C4-2B (cell line): ENCODE data around the gene USP9Y.

ENCODE experiments used
- H3K27ac ChIP-seq: fragments of 450-650 bp; 2 replicates; pipeline ENCODE4 v1.5.1; 2017
- ZFX ChIP-seq: fragments of 450-650 bp; IDR thresholded peaks from 2 replicates; pipeline ENCODE4 v1.6.1; 2017
- TF ChIP-seq, protein P1 (sequence below): fragments of 450-650 bp; conservative IDR thresholded peaks from 2 replicates; pipeline ENCODE4 v1.5.1; 2017; ENCODE audit warnings: mild to moderate bottlenecking

Gene USP9Y

DNA sequence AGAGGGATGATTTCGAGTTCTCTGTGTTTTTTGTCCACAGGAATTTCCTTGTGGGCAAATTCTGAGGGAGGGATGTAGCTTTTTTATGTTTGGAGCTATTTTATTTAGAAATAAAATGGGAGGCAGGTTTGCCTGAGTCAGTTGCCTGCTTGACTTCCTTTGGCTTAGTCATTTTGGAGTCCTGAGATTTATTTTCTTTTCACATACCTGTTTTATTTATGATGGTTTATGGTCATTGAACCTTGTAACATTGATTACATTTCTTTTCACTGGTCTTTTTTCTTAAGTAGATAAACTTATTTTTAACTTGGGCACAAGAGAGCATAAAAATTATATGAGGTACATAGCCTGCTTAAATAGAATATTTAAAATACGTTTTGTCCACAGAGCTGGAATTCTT lies 12.7 kb upstream of the USP9Y start:
- no peak overlapping the region for H3K27ac ChIP-seq
- no peak for TF ChIP-seq ZFX
- TF ChIP-seq, protein P1, sequence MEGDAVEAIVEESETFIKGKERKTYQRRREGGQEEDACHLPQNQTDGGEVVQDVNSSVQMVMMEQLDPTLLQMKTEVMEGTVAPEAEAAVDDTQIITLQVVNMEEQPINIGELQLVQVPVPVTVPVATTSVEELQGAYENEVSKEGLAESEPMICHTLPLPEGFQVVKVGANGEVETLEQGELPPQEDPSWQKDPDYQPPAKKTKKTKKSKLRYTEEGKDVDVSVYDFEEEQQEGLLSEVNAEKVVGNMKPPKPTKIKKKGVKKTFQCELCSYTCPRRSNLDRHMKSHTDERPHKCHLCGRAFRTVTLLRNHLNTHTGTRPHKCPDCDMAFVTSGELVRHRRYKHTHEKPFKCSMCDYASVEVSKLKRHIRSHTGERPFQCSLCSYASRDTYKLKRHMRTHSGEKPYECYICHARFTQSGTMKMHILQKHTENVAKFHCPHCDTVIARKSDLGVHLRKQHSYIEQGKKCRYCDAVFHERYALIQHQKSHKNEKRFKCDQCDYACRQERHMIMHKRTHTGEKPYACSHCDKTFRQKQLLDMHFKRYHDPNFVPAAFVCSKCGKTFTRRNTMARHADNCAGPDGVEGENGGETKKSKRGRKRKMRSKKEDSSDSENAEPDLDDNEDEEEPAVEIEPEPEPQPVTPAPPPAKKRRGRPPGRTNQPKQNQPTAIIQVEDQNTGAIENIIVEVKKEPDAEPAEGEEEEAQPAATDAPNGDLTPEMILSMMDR = no peak

DNA sequence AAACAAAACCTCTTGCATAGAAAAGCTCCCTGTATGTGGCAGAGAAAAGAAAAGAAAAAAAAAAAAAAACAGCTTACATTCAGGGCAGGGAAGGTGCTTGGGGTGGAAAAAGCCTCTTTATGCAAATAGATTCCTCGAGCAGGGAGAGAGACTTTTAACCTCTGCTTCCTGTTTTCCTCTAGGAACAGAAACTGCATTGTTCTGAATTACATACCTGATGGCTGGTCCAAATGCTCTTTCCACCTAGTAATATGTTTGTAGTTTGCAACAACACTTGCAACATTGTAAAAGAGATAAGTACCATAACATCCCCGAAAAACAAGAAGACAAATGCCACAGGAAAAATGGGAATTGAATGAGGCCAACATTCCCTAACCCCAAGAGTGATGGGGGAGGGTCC lies 944 bp upstream of the USP9Y start:
- TF ChIP-seq ZFX = no peak
- TF ChIP-seq, protein P1 = no peak
- H3K27ac ChIP-seq = no peak overlapping the region

DNA sequence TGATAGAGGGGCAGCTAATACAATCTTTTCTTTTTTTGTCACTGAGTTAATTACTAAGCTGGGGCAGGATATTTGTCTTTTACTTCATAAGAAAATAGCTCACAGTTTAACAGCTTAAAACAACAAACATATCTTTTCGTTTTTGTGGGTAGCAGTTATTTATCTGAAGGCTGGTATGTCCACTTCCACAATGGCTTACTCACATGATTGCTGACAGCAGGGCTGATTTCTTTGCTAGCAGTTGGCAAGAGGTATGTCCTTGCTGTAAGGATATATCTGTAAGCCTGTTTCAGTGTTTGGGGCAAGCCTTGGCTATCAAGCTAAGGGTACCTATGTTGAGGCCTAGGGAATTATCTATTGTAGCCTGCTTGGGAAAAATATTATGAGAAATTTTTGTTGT lies 1.1 kb downstream of the USP9Y start:
- H3K27ac ChIP-seq = no peak overlapping the region
- no peak for TF ChIP-seq ZFX
- TF ChIP-seq, protein P1 = no peak

DNA sequence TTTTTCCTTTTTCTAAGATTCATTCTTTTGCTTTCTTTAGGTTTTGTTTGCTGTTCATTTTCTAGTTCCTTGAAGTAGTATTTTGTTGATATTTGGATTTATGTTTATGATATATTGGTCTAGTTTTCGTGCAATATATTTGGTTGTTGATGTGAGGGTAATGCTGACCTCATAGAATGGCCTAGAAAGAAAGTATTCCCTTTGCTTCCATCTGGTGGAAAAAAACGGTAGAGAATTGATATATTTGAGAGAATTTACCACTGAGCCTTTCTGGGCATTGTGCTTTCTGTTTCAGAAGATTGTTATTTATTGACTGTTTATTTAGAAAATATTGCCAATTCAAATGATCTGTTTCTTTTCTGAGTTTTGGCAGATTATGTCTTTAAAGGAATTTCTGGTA lies 9.4 kb downstream of the USP9Y start:
- TF ChIP-seq ZFX = no peak
- TF ChIP-seq, protein P1 = no peak
- no peak overlapping the region for H3K27ac ChIP-seq

DNA sequence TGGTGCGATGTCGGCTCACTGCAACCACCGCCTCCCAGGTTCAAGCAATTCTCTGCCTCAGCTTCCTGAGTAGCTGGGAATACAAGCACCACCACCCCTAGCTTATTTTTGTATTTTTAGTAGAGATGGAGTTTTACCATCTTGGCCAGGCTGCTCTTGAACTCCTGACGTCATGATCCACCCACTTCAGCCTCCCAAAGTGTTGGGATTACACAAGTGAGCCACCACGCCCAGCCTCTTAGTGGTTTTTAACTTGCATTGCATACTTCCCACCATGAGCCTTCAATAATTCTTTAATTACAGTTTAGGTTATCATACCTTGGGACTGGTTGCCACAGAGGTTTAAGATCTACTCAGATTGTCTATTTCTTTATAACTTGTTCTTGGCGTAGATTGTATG lies 14.3 kb downstream of the USP9Y start:
- no peak for TF ChIP-seq ZFX
- TF ChIP-seq, protein P1 = no peak
- no peak overlapping the region for H3K27ac ChIP-seq

DNA sequence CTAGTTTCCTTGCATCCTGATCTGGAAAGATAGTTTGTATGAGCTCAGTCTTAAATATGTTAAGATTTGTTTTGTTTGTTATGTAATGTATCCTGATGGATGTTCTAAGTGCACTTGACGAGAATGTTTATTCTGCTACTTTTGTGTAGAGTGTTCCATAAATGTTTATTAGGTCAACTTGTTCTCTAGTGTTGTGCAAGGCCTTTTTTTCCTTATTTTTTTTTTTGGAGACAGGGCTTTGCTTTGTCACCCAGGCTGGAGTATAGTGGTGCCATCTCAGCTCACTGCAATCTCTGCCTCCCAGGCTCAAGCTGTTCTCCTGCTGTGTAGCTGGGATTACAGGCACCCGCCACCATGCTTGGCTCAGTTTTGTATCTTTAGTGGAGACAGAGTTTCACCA lies 28.7 kb downstream of the USP9Y start:
- no peak for TF ChIP-seq ZFX
- TF ChIP-seq, protein P1 = no peak
- H3K27ac ChIP-seq = no peak overlapping the region

DNA sequence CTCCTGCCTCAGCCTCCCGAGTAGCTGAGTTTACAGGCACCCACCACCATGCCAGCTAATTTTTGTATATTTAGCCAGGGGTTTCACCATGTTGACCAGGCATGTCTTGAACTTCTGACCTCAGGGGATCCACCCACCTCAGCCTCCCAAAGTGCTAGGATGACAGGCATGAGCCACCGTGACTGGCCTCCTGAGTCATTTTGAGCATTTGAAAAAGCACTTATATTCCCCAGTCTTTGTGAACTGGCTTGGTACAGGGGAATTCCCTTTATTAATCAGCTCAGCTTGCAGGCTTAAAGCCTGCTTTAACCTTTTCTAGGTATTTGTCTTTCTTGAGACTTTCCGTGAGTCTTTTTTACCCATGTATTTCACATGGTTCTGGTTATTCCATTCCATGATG lies 32.6 kb downstream of the USP9Y start:
- H3K27ac ChIP-seq = no peak overlapping the region
- TF ChIP-seq ZFX = no peak
- TF ChIP-seq, protein P1 = no peak
